ENCODE data around the gene FLNB. TPM values are rescaled to one million over a fixed set of nuclear protein-coding genes. Genes with fewer than 3 reads are reported as not detected.

FLNB gene
- total RNA-seq, 1 donor from 2014 or later = 83.3 TPM

DNA sequence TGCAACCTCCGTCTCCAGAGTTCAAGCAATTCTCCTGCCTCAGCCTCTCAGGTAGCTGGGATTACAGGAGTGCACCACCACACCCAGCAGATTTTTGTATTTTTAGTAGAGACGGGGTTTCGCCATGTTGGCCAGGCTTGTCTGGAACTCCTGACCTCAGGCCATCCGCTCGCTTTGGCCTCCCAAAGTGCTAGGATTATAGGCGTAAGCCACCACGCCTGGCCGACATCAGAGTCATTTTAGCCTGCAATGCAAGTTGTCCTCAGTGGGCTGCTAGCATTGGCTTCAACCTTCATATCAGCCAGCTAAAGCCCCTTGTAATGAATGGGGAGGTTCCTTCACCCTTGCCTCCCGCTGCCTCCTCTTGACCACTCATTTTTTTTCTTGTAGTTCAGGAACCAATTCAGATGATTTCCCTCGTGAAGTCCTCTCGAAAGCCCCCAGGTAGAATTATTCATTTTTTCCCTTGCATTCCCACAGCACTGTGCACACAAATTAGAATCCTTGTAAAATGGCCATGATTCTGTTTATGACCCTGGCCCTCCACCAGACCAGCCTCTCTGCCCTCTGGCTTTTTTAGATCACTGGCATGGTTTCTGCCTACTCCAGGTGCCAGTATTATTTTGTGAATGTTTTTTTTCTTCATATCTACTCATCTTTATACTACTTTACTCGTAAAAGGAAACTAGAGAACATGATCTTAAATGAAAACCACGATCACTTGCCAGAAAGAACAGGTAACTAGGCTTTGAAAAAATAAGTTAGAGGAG is 29.1 kb downstream of the FLNB start:
- Histone ChIP-seq H3K27me3 (ENCODE audit: low read depth) (no peaks in the 10 kb centered on the region), H3K4me1 (peaks cover 39% of the 10 kb centered on the region), H3K27ac (no peak overlapping the region), H3K36me3 (no peaks in the 10 kb centered on the region), H3K9me3 (no peaks in the 10 kb centered on the region), H3K4me3 (no peak overlapping the region)
- DNase-seq (no peak), ATAC-seq (no peak)
- intact Hi-C loops (cut with DNase I) = no loop called here
- TF ChIP-seq, protein P1, sequence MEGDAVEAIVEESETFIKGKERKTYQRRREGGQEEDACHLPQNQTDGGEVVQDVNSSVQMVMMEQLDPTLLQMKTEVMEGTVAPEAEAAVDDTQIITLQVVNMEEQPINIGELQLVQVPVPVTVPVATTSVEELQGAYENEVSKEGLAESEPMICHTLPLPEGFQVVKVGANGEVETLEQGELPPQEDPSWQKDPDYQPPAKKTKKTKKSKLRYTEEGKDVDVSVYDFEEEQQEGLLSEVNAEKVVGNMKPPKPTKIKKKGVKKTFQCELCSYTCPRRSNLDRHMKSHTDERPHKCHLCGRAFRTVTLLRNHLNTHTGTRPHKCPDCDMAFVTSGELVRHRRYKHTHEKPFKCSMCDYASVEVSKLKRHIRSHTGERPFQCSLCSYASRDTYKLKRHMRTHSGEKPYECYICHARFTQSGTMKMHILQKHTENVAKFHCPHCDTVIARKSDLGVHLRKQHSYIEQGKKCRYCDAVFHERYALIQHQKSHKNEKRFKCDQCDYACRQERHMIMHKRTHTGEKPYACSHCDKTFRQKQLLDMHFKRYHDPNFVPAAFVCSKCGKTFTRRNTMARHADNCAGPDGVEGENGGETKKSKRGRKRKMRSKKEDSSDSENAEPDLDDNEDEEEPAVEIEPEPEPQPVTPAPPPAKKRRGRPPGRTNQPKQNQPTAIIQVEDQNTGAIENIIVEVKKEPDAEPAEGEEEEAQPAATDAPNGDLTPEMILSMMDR (IDR thresholded peaks at IDR 0.05) = no peak

DNA sequence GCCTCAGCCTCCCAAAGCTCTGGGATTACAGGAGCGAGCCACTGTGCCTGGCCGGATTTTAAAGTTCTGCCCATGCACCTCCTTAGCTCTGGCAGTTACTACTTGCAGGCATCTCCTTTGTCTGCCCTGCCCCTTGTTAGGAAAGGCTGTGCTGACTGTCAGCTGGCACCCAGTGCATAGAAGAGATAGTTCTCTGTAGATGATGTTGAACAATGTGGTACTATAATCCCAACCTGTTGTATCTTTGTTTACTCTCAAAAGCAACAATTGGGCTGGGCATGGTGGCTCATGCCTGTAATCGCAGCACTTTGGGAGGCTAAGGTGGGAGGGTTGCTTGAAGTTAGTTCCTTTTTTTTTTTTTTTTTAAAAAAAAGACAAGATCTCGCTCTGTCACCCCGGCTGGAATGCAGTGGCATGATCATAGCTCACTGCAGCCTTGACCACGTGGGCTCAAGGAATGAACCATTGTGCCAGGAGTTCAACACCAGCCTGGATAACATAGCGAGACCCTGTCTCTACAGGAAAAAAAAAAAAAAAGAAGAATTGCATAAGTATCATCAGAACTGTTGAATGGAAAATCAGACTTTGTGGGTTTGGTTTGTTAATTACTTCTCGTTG is 30.6 kb downstream of the FLNB start:
- Histone ChIP-seq H3K9me3 (no peaks in the 10 kb centered on the region), H3K27me3 (ENCODE audit: low read depth) (no peaks in the 10 kb centered on the region), H3K36me3 (no peaks in the 10 kb centered on the region), H3K27ac (no peak overlapping the region), H3K4me3 (no peak overlapping the region), H3K4me1 (peaks cover 51% of the 10 kb centered on the region)
- TF ChIP-seq, protein P1 (IDR thresholded peaks at IDR 0.05) = no peak
- intact Hi-C loops (cut with DNase I) = no loop called here
- DNase-seq (no peak), ATAC-seq (no peak)

DNA sequence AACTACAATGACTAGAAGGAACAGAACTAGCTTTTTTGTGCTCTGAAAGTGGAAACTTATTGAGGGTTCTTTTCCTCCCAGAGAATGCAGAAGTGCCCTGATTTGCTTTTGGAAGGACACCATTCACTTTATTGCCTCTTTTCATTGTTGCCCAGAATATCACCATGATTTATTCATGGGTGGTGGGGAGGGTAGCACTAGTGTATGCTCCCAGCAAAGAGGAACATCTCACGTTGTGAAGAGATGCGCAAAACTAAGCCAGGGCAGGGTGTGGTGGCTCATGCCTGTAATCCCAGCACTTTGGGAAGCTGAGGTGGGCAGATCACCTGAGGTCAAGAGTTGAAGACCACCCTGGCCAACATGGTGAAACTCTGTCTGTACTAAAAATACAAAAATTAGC is 31.4 kb downstream of the FLNB start:
- peaks cover 60% of the 10 kb centered on the region for H3K4me1 ChIP-seq

DNA sequence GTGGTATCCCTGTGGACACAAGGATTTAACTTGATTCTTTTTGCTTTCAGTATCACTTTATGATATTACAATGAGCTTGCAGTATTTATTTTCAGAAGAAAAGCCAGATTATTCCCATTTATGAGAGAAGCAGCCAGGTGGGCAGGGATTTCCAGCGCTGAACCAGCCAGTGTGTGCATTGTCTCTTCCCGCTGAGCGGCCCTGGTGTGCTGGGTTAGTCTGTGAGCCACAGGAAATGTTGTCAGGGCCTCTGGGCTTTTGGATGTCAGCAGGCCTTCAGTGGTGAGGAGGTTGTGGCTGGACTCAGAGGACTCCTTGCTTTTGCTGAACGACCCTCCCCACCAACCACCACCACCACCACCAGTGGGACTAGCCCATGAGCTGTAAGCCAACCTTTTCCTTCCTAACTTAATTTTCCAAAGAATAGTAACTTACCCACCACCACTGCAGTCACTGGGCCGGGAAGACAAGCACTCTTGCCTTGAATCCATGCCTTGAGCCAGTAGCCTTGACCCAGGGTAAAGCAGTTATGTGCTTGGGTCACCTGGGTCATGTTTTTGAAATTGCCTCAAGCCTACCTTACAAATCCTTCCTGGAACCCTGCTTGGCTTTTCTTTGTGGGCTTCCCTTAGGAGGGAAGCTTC is 33.1 kb downstream of the FLNB start:
- Histone ChIP-seq H3K9me3 (no peaks in the 10 kb centered on the region), H3K27me3 (ENCODE audit: low read depth) (no peaks in the 10 kb centered on the region), H3K4me3 (no peak overlapping the region), H3K4me1 (peaks cover 59% of the 10 kb centered on the region), H3K36me3 (no peaks in the 10 kb centered on the region), H3K27ac (peak overlapping the region; percentile 28)
- ATAC-seq (no peak), DNase-seq (no peak)
- intact Hi-C loops (cut with DNase I) = no loop called here
- TF ChIP-seq, protein P1 (IDR thresholded peaks at IDR 0.05) = no peak

More for the DNA sequence above, 31.4 kb downstream of the FLNB start:
- Histone ChIP-seq H3K27ac (peak overlapping the region; percentile 24), H3K4me3 (no peak overlapping the region), H3K9me3 (no peaks in the 10 kb centered on the region), H3K27me3 (ENCODE audit: low read depth) (no peaks in the 10 kb centered on the region), H3K36me3 (no peaks in the 10 kb centered on the region)
- intact Hi-C loops (cut with DNase I) = no loop called here
- TF ChIP-seq, protein P1 (IDR thresholded peaks at IDR 0.05) = no peak
- ATAC-seq (no peak), DNase-seq (no peak)

DNA sequence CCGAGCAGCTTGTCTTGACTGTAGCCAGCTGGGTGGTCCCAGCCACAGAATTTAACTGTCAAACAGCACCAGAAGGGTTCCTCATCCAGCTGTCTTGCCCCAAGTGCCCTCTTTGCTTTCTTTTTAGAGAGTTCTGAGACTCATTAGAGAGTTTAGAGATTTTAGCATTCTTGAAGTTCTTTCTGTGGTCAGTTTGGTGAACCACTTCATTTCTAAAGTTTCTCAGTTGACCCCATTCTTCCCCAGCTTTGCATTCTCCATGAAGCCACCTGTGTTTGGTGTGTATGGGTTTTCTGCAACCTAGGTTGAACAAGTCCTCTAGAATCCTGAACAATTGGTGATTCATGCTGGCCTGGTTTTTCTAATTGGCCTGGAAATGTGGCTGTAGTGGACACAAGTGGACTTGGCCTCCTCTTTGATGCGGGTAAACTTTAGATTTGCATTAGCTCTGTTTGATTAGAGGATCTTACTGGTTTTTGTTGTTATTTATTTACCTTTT is 33.7 kb downstream of the FLNB start:
- DNase-seq (no peak), ATAC-seq (peak; percentile 20 to 41)
- TF ChIP-seq, protein P1 (IDR thresholded peaks at IDR 0.05) = no peak
- Histone ChIP-seq H3K4me3 (no peak overlapping the region), H3K36me3 (no peaks in the 10 kb centered on the region), H3K9me3 (no peaks in the 10 kb centered on the region), H3K27me3 (ENCODE audit: low read depth) (no peaks in the 10 kb centered on the region), H3K4me1 (peaks cover 55% of the 10 kb centered on the region), H3K27ac (peak overlapping the region; percentile 28)
- intact Hi-C loops (cut with DNase I) = no loop called here

All from lower lobe of right lung (tissue), 2 donors.